HUES48 (cell line): ENCODE results near the gene PEX10.

Source experiments
- H3K27ac ChIP-seq: one replicate; pipeline ENCODE4 v1.7.0; 2013; ENCODE audit warnings: low read depth, low read length, inconsistent platforms
- H3K27me3 ChIP-seq: 2 replicates; pipeline ENCODE4 v1.6.1; 2013; ENCODE audit warnings: mild to moderate bottlenecking, low read length; ENCODE audit not compliant: control insufficient read depth, insufficient read depth
- H3K36me3 ChIP-seq: 2 replicates; pipeline ENCODE4 v1.6.1; 2013; ENCODE audit warnings: low read length; ENCODE audit not compliant: control insufficient read depth, insufficient read depth
- H3K4me1 ChIP-seq: 2 replicates; pipeline ENCODE4 v1.6.1; 2013; ENCODE audit warnings: mild to moderate bottlenecking, low read length; ENCODE audit not compliant: control insufficient read depth, insufficient read depth
- H3K4me3 ChIP-seq: 2 replicates; pipeline ENCODE4 v1.5.1; 2013; ENCODE audit warnings: mild to moderate bottlenecking, low read depth, low read length
- H3K9ac ChIP-seq: 2 replicates; pipeline ENCODE4 v1.6.1; 2013; ENCODE audit warnings: mild to moderate bottlenecking, low read depth, low read length, moderate library complexity
- H3K9me3 ChIP-seq: 2 replicates; pipeline ENCODE4 v1.6.1; 2013; ENCODE audit warnings: low read length; ENCODE audit not compliant: control insufficient read depth, insufficient read depth

The PEX10 gene

GRCh38 chr1:2433196-2433595 lies 20.8 kb upstream of the PEX10 start:
- Histone ChIP-seq H3K27ac (no peak overlapping the region), H3K4me3 (no peak overlapping the region), H3K9me3 (0 out of 2 replicates have a peak, but pooled peaks cover 3% of the 10 kb centered on the region), H3K27me3 (no peaks in the 10 kb centered on the region), H3K9ac (no peak overlapping the region), H3K36me3 (no peaks in the 10 kb centered on the region), H3K4me1 (no peaks in the 10 kb centered on the region)

DNA sequence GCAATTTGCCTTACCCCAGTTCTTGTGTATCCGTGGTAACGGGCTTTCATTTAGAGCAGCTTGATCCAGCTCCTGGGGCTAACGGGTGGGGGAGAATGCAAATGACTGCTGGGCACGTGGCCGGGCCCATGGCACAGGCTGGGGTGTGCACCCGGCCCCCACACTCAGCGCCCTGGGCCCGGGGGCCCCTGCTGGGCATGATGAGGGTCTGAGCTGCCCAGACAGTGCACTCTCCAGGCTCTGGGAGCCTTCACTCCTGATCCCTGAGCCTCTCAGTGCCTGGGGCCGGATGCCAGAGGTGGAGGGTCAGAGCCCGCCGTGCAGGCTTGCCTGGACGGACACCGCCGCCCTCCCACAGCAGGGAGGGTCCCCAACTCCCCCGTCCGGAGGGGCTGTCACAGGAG lies 20.1 kb upstream of the PEX10 start:
- Histone ChIP-seq H3K27ac (no peak overlapping the region), H3K9me3 (0 out of 2 replicates have a peak, but pooled peaks cover 3% of the 10 kb centered on the region), H3K9ac (no peak overlapping the region), H3K36me3 (no peaks in the 10 kb centered on the region), H3K4me3 (no peak overlapping the region), H3K27me3 (no peaks in the 10 kb centered on the region), H3K4me1 (no peaks in the 10 kb centered on the region)

- H3K27ac ChIP-seq, result no peak overlapping the region
- no peaks in the 10 kb centered on the region for H3K4me1 ChIP-seq
- no peak overlapping the region for H3K4me3 ChIP-seq
Measured at GRCh38 chr1:2431518-2431917, 19.2 kb upstream of the PEX10 start.

GRCh38 chr1:2431103-2431502 lies 18.7 kb upstream of the PEX10 start:
- Histone ChIP-seq H3K4me3 (no peak overlapping the region), H3K9me3 (0 out of 2 replicates have a peak, but pooled peaks cover 3% of the 10 kb centered on the region), H3K36me3 (no peaks in the 10 kb centered on the region), H3K9ac (no peak overlapping the region), H3K27me3 (no peaks in the 10 kb centered on the region), H3K27ac (no peak overlapping the region), H3K4me1 (no peaks in the 10 kb centered on the region)

More at GRCh38 chr1:2431518-2431917, 19.2 kb upstream of the PEX10 start:
- Histone ChIP-seq H3K9me3 (0 out of 2 replicates have a peak, but pooled peaks cover 3% of the 10 kb centered on the region), H3K27me3 (no peaks in the 10 kb centered on the region), H3K9ac (no peak overlapping the region), H3K36me3 (no peaks in the 10 kb centered on the region)

DNA sequence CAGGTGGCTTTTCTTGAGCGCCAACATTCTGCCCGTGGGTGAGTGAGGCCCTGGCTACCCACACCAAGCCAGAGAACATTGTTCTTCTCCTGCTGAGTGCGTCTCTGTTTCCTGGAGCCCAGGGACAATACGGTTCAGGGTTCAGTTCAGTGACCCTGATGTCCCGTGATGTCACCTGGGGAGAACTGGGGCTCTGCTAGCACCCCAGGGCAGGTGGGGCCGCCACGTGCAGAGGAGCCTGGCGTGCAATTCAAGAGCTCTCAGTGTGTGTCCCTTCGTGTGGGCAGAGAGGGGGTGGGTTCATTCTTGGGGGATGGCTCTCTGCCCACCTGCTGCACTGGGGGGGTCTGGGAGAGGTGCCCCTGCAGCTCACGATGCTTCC lies 18.2 kb upstream of the PEX10 start:
- no peaks in the 10 kb centered on the region for H3K4me1 ChIP-seq
- no peak overlapping the region for H3K9ac ChIP-seq
- H3K36me3 ChIP-seq, result no peaks in the 10 kb centered on the region
- H3K4me3 ChIP-seq, result no peak overlapping the region
- no peaks in the 10 kb centered on the region for H3K27me3 ChIP-seq
- 0 out of 2 replicates have a peak, but pooled peaks cover 3% of the 10 kb centered on the region for H3K9me3 ChIP-seq
- no peak overlapping the region for H3K27ac ChIP-seq

DNA sequence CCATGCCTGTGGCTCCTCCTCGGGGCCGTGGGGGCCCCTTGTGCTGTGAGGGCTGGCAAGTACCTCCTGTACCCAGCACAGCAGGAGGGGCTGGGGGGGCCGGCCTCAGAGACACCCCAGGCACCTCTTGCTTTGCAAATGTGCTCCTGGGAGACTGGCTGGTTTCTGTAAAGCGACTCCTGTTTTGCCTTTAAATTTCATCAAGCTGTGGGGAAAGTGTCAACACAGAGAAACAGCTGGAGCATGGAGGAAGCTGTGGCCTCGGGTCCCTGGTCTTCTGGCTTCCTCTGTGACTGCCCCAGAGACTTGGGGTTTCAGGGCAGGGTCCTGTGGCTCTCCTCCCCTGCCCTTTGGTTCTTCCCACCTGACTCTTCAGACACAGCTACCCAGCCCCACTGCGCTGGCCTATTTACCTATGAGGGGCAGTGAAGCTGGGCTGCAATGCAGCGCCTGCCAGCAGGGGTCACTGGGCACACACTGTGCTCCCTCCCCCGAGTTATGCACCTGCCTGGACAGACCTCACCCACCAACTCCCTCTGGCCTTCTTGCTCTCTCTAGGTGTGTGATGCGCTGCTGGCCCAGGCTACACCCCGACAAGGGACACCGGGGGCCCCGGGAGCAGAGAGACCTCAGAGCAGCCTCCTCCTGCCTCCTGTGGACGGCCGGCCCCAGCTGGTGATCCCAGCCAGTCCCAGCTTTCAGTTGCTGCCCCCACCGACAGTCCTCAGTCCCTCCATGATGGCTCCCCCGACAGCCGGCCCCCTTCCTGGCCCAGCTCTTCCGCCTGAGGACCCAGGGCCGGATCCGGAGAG lies 17.6 kb upstream of the PEX10 start:
- Histone ChIP-seq H3K27ac (no peak overlapping the region), H3K9ac (no peak overlapping the region)

GRCh38 chr1:2428490-2428889 lies 16.1 kb upstream of the PEX10 start:
- no peaks in the 10 kb centered on the region for H3K4me1 ChIP-seq
- H3K27me3 ChIP-seq, result no peaks in the 10 kb centered on the region
- no peak overlapping the region for H3K27ac ChIP-seq
- H3K9me3 ChIP-seq, result 0 out of 2 replicates have a peak, but pooled peaks cover 3% of the 10 kb centered on the region
- H3K9ac ChIP-seq, result no peak overlapping the region
- H3K36me3 ChIP-seq, result no peaks in the 10 kb centered on the region
- H3K4me3 ChIP-seq, result no peak overlapping the region

More for the DNA sequence above, 17.6 kb upstream of the PEX10 start:
- H3K27me3 ChIP-seq, result no peaks in the 10 kb centered on the region
- no peaks in the 10 kb centered on the region for H3K4me1 ChIP-seq
- no peak overlapping the region for H3K4me3 ChIP-seq
- 0 out of 2 replicates have a peak, but pooled peaks cover 3% of the 10 kb centered on the region for H3K9me3 ChIP-seq
- no peaks in the 10 kb centered on the region for H3K36me3 ChIP-seq

DNA sequence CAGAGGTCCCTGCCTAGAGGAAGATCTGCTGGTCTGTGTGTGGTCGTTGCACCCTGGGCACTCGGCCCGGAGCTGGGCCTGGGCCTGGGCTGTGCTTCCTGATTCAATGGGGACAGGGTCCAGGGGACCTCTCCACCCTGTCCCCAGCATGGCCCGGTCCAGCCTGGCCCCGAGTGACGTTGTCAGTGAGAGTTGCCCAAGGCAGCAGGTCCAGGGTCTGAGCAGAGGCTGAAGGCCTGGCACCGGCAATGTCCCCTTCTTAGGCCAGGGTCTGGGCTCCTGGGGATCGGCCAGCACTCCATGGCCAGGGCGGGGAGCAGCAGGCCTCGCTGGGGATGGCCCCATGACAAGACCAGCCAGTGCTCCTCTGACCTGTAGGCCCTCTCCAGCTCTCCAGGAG lies 15.6 kb upstream of the PEX10 start:
- H3K27me3 ChIP-seq, result no peaks in the 10 kb centered on the region
- H3K4me3 ChIP-seq, result no peak overlapping the region
- H3K36me3 ChIP-seq, result no peaks in the 10 kb centered on the region
- no peak overlapping the region for H3K9ac ChIP-seq
- H3K9me3 ChIP-seq, result peaks cover 6% of the 10 kb centered on the region; the same call in 1 of the 2 replicates
- H3K27ac ChIP-seq, result no peak overlapping the region
- H3K4me1 ChIP-seq, result no peaks in the 10 kb centered on the region

DNA sequence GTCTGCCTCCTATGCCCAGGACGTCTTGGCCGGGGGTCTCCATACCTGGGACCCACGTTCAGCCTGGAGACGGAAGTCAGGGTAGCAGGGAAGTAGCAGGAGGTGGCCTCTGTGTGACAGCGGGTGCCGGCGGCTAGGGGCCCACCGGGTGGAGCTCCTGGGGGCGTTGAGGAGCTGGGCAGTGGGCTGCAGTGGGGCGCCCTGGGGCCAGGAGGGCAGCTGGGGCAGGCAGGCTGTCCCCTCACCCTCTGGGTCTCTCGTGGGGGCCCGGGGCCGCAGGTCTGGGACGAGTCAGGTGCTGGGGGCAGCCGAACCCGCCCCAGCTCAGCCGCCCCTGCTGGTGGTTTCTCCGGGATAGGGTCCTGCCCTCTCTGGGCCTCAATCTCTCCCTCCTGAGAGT lies 14.7 kb upstream of the PEX10 start:
- Histone ChIP-seq H3K9me3 (peaks cover 7% of the 10 kb centered on the region; the same call in 1 of the 2 replicates), H3K4me1 (no peaks in the 10 kb centered on the region), H3K36me3 (no peaks in the 10 kb centered on the region), H3K27me3 (no peaks in the 10 kb centered on the region), H3K9ac (no peak overlapping the region), H3K4me3 (no peak overlapping the region), H3K27ac (no peak overlapping the region)

DNA sequence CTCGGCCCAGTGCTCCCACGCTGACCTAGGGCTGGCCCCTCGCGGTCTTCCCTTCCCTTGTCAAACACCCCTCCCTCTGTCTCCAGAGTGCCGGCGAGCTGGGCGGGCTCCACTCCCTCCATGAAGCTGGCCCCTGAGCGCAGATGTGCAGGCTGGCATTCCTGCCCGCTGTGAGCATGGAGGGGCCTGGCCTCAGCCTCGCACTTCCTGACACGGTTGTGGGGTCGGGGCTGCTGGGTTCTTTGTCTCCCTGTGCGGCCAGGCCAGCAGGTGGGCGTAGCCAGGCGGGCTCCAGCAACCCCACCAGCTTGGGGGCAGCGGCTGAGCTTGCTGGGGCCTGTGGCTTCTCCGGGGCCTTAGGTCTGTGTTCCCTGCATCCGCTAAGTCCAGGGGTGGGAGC lies 14.2 kb upstream of the PEX10 start:
- peaks cover 7% of the 10 kb centered on the region; the same call in 1 of the 2 replicates for H3K9me3 ChIP-seq
- no peaks in the 10 kb centered on the region for H3K36me3 ChIP-seq
- H3K4me3 ChIP-seq, result no peak overlapping the region
- H3K9ac ChIP-seq, result no peak overlapping the region
- no peaks in the 10 kb centered on the region for H3K27me3 ChIP-seq
- H3K27ac ChIP-seq, result no peak overlapping the region
- H3K4me1 ChIP-seq, result no peaks in the 10 kb centered on the region

GRCh38 chr1:2425892-2426291 lies 13.5 kb upstream of the PEX10 start:
- H3K4me1 ChIP-seq, result no peaks in the 10 kb centered on the region
- H3K4me3 ChIP-seq, result no peak overlapping the region
- no peak overlapping the region for H3K9ac ChIP-seq
- no peak overlapping the region for H3K27ac ChIP-seq
- no peaks in the 10 kb centered on the region for H3K27me3 ChIP-seq
- no peaks in the 10 kb centered on the region for H3K36me3 ChIP-seq
- H3K9me3 ChIP-seq, result peaks cover 7% of the 10 kb centered on the region; the same call in 1 of the 2 replicates
